ENCODE results near the gene WDR36. TPM values are rescaled to one million over a fixed set of nuclear protein-coding genes. Genes with fewer than 3 reads are reported as not detected.

The WDR36 gene
- total RNA-seq, 1 donor from 2014 or later: 27.5 TPM

DNA sequence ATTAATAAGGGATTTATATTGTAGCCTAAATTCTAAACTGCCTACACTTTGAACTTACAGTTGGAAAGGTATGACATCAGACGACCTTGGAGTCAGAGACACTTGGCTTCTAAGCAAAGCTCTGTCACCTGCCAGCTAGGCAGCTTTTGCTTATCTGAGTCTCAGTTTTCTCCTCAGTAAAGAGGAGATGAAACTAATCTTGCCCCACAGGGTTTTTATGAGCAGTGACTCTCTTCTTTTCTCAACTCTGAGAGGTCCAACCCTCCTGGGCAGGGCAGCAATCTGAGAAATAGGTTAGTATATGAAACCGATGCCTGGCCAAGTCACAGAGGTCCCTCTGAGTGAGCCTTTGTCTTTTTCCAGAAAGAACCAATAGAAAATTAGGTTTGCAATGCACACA, 53.9 kb downstream of the WDR36 start:
- intact Hi-C loops (cut with DNase I): no loop called here
- no peaks in the 10 kb centered on the region for H3K27me3 ChIP-seq
- no peaks in the 10 kb centered on the region for H3K9me3 ChIP-seq
- no peaks in the 10 kb centered on the region for H3K36me3 ChIP-seq
- TF ChIP-seq POLR2AphosphoS5 (IDR thresholded peaks at IDR 0.05; ENCODE audit: insufficient read depth in 1 of 2, low read depth in 1 of 2): no peak
- TF ChIP-seq, protein P1, sequence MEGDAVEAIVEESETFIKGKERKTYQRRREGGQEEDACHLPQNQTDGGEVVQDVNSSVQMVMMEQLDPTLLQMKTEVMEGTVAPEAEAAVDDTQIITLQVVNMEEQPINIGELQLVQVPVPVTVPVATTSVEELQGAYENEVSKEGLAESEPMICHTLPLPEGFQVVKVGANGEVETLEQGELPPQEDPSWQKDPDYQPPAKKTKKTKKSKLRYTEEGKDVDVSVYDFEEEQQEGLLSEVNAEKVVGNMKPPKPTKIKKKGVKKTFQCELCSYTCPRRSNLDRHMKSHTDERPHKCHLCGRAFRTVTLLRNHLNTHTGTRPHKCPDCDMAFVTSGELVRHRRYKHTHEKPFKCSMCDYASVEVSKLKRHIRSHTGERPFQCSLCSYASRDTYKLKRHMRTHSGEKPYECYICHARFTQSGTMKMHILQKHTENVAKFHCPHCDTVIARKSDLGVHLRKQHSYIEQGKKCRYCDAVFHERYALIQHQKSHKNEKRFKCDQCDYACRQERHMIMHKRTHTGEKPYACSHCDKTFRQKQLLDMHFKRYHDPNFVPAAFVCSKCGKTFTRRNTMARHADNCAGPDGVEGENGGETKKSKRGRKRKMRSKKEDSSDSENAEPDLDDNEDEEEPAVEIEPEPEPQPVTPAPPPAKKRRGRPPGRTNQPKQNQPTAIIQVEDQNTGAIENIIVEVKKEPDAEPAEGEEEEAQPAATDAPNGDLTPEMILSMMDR (IDR thresholded peaks at IDR 0.05): no peak
- no peak for TF ChIP-seq POLR2A (IDR thresholded peaks at IDR 0.05)
- H3K4me3 ChIP-seq: no peak overlapping the region
- no peak for DNase-seq (ENCODE audit: extremely low spot score in 2 of 2)
- H3K4me1 ChIP-seq: no peaks in the 10 kb centered on the region
- H3K27ac ChIP-seq: no peak overlapping the region

DNA sequence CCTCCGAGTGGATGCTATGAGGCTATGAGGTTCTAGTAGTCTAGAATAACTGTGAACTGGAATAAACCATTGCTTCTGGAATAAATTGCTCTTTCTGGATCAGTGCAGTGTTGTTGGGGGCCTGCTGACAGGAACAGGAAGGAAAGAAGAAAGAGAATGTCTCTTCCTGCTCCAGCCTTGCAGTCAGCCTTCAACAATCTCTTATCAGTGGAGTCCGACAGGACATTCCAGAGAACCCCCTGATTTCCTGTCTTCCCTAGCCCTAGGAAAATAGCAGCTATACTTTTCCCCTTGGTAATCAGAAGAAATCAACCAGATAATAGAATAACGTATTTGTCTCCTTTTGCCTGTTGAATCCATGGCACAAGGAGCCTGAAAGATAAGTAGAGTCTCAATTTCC, 55.4 kb downstream of the WDR36 start:
- H3K4me1 ChIP-seq: no peaks in the 10 kb centered on the region
- H3K4me3 ChIP-seq: no peak overlapping the region
- no peak for TF ChIP-seq POLR2A (IDR thresholded peaks at IDR 0.05)
- TF ChIP-seq, protein P1 (IDR thresholded peaks at IDR 0.05): no peak
- no peak for TF ChIP-seq POLR2AphosphoS5 (IDR thresholded peaks at IDR 0.05; ENCODE audit: insufficient read depth in 1 of 2, low read depth in 1 of 2)
- intact Hi-C loops (cut with DNase I): no loop called here
- no peak for DNase-seq (ENCODE audit: extremely low spot score in 2 of 2)
- H3K9me3 ChIP-seq: no peaks in the 10 kb centered on the region
- no peaks in the 10 kb centered on the region for H3K27me3 ChIP-seq
- H3K36me3 ChIP-seq: no peaks in the 10 kb centered on the region
- H3K27ac ChIP-seq: no peak overlapping the region

DNA sequence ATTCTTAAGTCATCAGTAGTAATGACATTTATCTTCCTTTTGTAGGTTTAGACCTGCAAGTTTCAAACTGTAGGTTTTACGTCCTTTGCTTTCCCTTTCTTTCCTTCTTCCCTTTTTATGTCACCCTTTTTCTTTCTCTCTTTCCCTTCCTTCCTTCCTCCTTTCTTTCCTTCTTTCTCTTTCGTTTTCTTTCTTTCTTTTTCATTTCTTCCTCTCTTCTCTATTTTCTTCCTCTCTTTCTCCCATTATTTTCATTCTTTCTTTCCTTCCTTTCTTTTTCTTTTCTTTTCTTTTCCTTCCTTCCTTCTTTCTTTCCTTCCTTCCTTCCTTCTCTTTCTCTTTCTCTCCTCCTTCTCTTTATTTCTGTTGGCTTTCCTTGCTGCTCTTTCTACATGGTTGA, 59.9 kb downstream of the WDR36 start:
- DNase-seq (ENCODE audit: extremely low spot score in 2 of 2): no peak
- Histone ChIP-seq H3K9me3 (no peaks in the 10 kb centered on the region), H3K4me1 (no peaks in the 10 kb centered on the region), H3K27me3 (no peaks in the 10 kb centered on the region), H3K4me3 (no peak overlapping the region), H3K36me3 (no peaks in the 10 kb centered on the region), H3K27ac (no peak overlapping the region)
- TF ChIP-seq POLR2A (IDR thresholded peaks at IDR 0.05) (no peak), POLR2AphosphoS5 (IDR thresholded peaks at IDR 0.05; ENCODE audit: insufficient read depth in 1 of 2, low read depth in 1 of 2) (no peak)
- TF ChIP-seq, protein P1 (IDR thresholded peaks at IDR 0.05): no peak
- intact Hi-C loops (cut with DNase I): no loop called here

DNA sequence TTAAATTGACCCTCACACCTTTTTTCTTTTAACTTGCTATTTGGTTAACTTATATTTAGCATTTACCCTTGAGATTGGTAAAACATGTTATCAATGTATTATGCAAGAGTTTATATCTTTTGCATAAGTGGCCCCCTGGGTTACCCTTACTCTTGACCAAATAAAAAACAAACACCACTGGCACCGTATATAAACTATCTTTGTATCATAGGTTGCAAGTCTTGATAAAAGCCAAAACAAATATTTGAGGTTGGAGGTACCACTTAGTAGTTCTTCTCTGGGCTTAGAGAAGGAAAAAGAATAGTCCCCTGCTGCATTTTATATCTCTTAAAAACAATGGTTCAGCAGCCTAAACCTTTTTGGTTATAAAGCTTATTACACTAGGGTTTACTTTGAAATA, 61.3 kb downstream of the WDR36 start:
- Histone ChIP-seq H3K36me3 (no peaks in the 10 kb centered on the region), H3K9me3 (no peaks in the 10 kb centered on the region), H3K27ac (no peak overlapping the region), H3K4me3 (no peak overlapping the region), H3K27me3 (no peaks in the 10 kb centered on the region), H3K4me1 (no peaks in the 10 kb centered on the region)
- DNase-seq (ENCODE audit: extremely low spot score in 2 of 2): no peak
- intact Hi-C loops (cut with DNase I): no loop called here
- no peak for TF ChIP-seq POLR2A (IDR thresholded peaks at IDR 0.05)
- no peak for TF ChIP-seq POLR2AphosphoS5 (IDR thresholded peaks at IDR 0.05; ENCODE audit: insufficient read depth in 1 of 2, low read depth in 1 of 2)
- TF ChIP-seq, protein P1 (IDR thresholded peaks at IDR 0.05): no peak

DNA sequence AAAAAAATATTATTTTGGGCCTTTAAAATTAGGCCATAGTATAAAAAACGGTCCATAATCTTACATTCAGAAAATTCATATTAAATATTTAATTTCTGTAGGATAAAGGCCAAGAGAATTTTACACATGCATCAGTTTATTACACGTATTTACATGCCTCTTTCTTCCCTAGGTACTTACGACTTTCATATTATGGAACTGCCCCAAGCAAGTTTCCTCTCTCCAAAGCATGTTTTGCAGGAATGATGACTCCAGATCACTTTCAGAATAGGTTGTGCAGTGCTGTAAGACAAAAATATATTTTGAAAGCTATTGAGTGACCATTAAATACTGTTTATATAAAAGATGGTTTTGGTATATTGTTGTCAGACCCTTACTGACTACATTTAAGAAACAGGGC, 61.8 kb downstream of the WDR36 start:
- intact Hi-C loops (cut with DNase I): no loop called here
- TF ChIP-seq POLR2AphosphoS5 (IDR thresholded peaks at IDR 0.05; ENCODE audit: insufficient read depth in 1 of 2, low read depth in 1 of 2): no peak
- no peak for TF ChIP-seq POLR2A (IDR thresholded peaks at IDR 0.05)
- TF ChIP-seq, protein P1 (IDR thresholded peaks at IDR 0.05): no peak
- H3K36me3 ChIP-seq: no peaks in the 10 kb centered on the region
- no peak overlapping the region for H3K4me3 ChIP-seq
- no peak overlapping the region for H3K27ac ChIP-seq
- DNase-seq (ENCODE audit: extremely low spot score in 2 of 2): no peak
- H3K4me1 ChIP-seq: no peaks in the 10 kb centered on the region
- no peaks in the 10 kb centered on the region for H3K9me3 ChIP-seq
- no peaks in the 10 kb centered on the region for H3K27me3 ChIP-seq

Data from vagina (tissue), 2 donors.